GM19397 (cell line): ENCODE data around the gene TRMT2A.

ENCODE experiments used
- ATAC-seq: cut with Tn5 transposase; IDR thresholded peaks from one replicate; pipeline ENCODE4 v1.9.1; 2021; ENCODE audit warnings: mild to moderate bottlenecking, moderate library complexity; ENCODE audit not compliant: unreplicated experiment

The TRMT2A gene

GRCh38 chr22:20135806-20136602, 19.0 kb upstream of the TRMT2A start:
- ATAC-seq, result no peak

GRCh38 chr22:20135265-20135664, 18.2 kb upstream of the TRMT2A start:
- ATAC-seq, result no peak

- ATAC-seq, result no peak
Measured at GRCh38 chr22:20133930-20134549, 17.0 kb upstream of the TRMT2A start.

- no peak for ATAC-seq
Measured at GRCh38 chr22:20132686-20133246, 15.7 kb upstream of the TRMT2A start.

GRCh38 chr22:20131859-20132685, 15.0 kb upstream of the TRMT2A start:
- ATAC-seq, result peak; percentile 10

GRCh38 chr22:20131597-20131858, 14.5 kb upstream of the TRMT2A start, which contains the start of gene ZDHHC8:
Gene ZDHHC8, plus strand, starts transcription at chr22:20131804. Its CDS starts 144 bp downstream, at chr22:20131948.
- ATAC-seq, result peak; percentile 56

GRCh38 chr22:20130731-20131596, 13.9 kb upstream of the TRMT2A start:
- ATAC-seq, result peak; percentile 60

GRCh38 chr22:20130319-20130718, 13.3 kb upstream of the TRMT2A start:
- no peak for ATAC-seq

- ATAC-seq, result no peak
Measured at GRCh38 chr22:20129747-20130014, 12.7 kb upstream of the TRMT2A start.

- ATAC-seq, result no peak
Measured at GRCh38 chr22:20128902-20129746, 12.1 kb upstream of the TRMT2A start.

GRCh38 chr22:20128619-20128901, 11.5 kb upstream of the TRMT2A start:
- no peak for ATAC-seq

- ATAC-seq, result no peak
Measured at GRCh38 chr22:20127869-20128618, 11.0 kb upstream of the TRMT2A start.

- ATAC-seq, result no peak
Measured at GRCh38 chr22:20127318-20127868, 10.4 kb upstream of the TRMT2A start.

GRCh38 chr22:20126284-20127029, 9.4 kb upstream of the TRMT2A start:
- no peak for ATAC-seq

GRCh38 chr22:20125201-20126174, 8.5 kb upstream of the TRMT2A start:
- ATAC-seq, result no peak

- ATAC-seq, result no peak
Measured at GRCh38 chr22:20124083-20124787, 7.2 kb upstream of the TRMT2A start.
